B cell (primary cell): ENCODE measurements around the gene USO1.

Experiments used
- CTCF ChIP-seq: fragments of 200-600 bp; IDR thresholded peaks from one replicate; pipeline ENCODE4 v1.8.0; 2022; ENCODE audit warnings: antibody characterized with exemption, mild to moderate bottlenecking
- EZH2 ChIP-seq: IDR thresholded peaks from 2 replicates; pipeline ENCODE4 v1.6.1; 2012; ENCODE audit warnings: borderline replicate concordance, low read depth, mild to moderate bottlenecking, moderate library complexity, low read length; ENCODE audit not compliant: insufficient read depth, poor library complexity, severe bottlenecking

- peak; percentile 72 for TF ChIP-seq CTCF
- TF ChIP-seq EZH2, result no peak
Observed at GRCh38 chr4:75708218-75708691, 16.1 kb upstream of the USO1 start.
